8988T (cell line): ENCODE measurements around the gene CYP46A1.
A peak's percentile ranks its signal among the peaks of the same experiment; 100 is the strongest.
"Not testable (repeated sequence)": the region's sequence is repeated elsewhere in the genome, so short reads cannot be mapped to it uniquely, and the experiment has no call there.

ENCODE experiments used
- DNase-seq: peaks from one replicate; pipeline ENCODE4 v3.0.0; 2011

CYP46A1 gene

GRCh38 chr14:99683619-99684409, at the start of gene CYP46A1:
CYP46A1 (plus strand) TSS chr14:99684298; CDS start chr14:99684418, 120 bp downstream.
- DNase-seq = peak; percentile 95

- DNase-seq = no peak
Observed at GRCh38 chr14:99634443-99634842, 49.7 kb upstream of the CYP46A1 start.

GRCh38 chr14:99635116-99635515, 49.0 kb upstream of the CYP46A1 start:
- no peak for DNase-seq

GRCh38 chr14:99636487-99636886, 47.6 kb upstream of the CYP46A1 start:
- no peak for DNase-seq

GRCh38 chr14:99637624-99638023, 46.5 kb upstream of the CYP46A1 start:
- no peak for DNase-seq

- not testable (repeated sequence) for DNase-seq
Observed at GRCh38 chr14:99642771-99643170, 41.3 kb upstream of the CYP46A1 start.

- no peak for DNase-seq
Observed at GRCh38 chr14:99643343-99643742, 40.8 kb upstream of the CYP46A1 start.

GRCh38 chr14:99644035-99644587, 40.0 kb upstream of the CYP46A1 start:
- DNase-seq = no peak

GRCh38 chr14:99644723-99645544, 39.2 kb upstream of the CYP46A1 start, which contains the start of gene HHIPL1:
HHIPL1 (plus strand) TSS chr14:99645129; CDS start chr14:99645208, 79 bp downstream.
- DNase-seq = no peak

- no peak for DNase-seq
Observed at GRCh38 chr14:99645545-99646505, 38.3 kb upstream of the CYP46A1 start.

- DNase-seq = no peak
Observed at GRCh38 chr14:99647411-99647810, 36.7 kb upstream of the CYP46A1 start.

- no peak for DNase-seq
Observed at GRCh38 chr14:99648027-99648784, 35.9 kb upstream of the CYP46A1 start.

- DNase-seq = peak; percentile 68
Observed at GRCh38 chr14:99649219-99649618, 34.9 kb upstream of the CYP46A1 start.

GRCh38 chr14:99649643-99650042, 34.5 kb upstream of the CYP46A1 start:
- no peak for DNase-seq

- no peak for DNase-seq
Observed at GRCh38 chr14:99650189-99650588, 33.9 kb upstream of the CYP46A1 start.

- no peak for DNase-seq
Observed at GRCh38 chr14:99651953-99652746, 31.9 kb upstream of the CYP46A1 start.

GRCh38 chr14:99654235-99654985, 29.7 kb upstream of the CYP46A1 start:
- no peak for DNase-seq

- no peak for DNase-seq
Observed at GRCh38 chr14:99655521-99655920, 28.6 kb upstream of the CYP46A1 start.

GRCh38 chr14:99656171-99656570, 27.9 kb upstream of the CYP46A1 start:
- DNase-seq = no peak

- DNase-seq = no peak
Observed at GRCh38 chr14:99657645-99658155, 26.4 kb upstream of the CYP46A1 start.
